ENCODE data around the gene SARDH. TPM values are rescaled to one million over a fixed set of nuclear protein-coding genes. Genes with fewer than 3 reads are reported as not detected.
"Not testable (repeated sequence)": the region's sequence is repeated elsewhere in the genome, so short reads cannot be mapped to it uniquely, and the experiment has no call there.

The SARDH gene
- total RNA-seq, 1 donor from 2014 or later: 2.8 TPM

DNA sequence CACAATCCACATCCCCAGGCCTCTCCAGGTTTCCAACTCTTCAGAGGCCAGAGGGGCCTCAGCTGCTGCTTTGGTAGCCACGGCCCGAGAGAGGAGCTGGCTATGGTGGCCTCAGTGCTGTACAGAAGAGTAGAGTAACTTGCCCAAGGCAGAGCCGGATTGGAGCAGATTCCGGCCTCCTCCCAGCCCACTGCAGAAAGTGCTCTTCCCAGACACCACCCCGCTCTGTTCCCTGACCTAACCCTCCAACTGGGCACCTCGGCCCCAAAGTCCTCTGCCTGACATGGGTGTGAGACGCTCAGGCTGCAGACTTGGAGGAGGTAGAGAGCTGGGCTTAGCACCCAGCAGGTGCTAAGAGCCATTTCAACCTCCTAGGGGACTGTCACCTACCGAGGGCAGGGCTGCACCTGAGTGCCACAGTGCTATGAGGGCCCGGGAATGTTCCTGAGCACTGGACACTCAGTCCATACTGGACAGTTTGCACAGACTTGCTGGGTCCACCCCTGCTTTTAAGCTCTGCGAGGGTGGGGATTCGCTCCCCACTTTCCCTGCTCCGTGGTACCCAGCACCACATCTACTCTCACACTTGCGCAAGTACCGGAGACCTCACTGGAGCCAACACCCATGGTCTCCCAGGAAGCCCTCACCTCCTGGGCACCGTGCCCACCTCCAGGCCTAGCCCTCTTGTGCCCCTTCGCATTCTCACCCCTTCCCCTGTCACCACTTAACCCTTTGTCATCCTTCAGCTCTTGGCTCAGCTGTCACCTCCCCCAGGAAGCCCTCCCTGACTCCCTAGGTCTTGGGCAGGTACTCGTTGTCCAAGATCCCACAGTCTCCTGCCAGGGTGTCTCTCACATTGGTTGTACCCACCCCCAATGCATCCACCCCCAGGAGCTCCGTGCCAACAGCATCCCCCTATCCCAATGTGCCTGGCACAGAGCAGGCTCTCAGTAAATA lies 52.2 kb downstream of the SARDH start:
- DNase-seq (ENCODE audit: low spot score): no peak

DNA sequence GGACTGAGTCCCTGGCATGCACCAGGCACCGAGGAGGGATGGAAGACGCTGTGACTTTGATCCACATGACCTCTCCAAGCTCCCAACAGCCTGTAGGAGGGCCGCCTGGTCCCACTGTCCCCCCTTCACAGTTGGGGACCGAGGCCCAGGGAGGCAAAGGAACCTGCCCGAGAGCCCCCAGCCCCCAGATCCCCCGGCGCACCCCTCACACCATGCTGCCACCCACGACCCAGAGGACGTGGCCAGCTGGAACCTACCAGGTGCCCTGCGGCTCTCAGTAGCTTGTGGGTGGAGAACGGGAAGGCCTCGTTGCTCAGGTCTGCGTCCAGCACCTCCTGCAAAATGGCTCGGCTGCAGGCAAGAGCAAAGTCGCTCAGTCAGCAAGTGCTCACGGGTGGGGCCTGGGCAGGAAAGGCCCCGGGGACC lies 53.2 kb downstream of the SARDH start:
- no peak for DNase-seq (ENCODE audit: low spot score)

- no peak for DNase-seq (ENCODE audit: low spot score)
Measured at GRCh38 chr9:133684121-133684935, 53.8 kb downstream of the SARDH start.

GRCh38 chr9:133683586-133684120 lies 54.5 kb downstream of the SARDH start:
- DNase-seq (ENCODE audit: low spot score): no peak

DNA sequence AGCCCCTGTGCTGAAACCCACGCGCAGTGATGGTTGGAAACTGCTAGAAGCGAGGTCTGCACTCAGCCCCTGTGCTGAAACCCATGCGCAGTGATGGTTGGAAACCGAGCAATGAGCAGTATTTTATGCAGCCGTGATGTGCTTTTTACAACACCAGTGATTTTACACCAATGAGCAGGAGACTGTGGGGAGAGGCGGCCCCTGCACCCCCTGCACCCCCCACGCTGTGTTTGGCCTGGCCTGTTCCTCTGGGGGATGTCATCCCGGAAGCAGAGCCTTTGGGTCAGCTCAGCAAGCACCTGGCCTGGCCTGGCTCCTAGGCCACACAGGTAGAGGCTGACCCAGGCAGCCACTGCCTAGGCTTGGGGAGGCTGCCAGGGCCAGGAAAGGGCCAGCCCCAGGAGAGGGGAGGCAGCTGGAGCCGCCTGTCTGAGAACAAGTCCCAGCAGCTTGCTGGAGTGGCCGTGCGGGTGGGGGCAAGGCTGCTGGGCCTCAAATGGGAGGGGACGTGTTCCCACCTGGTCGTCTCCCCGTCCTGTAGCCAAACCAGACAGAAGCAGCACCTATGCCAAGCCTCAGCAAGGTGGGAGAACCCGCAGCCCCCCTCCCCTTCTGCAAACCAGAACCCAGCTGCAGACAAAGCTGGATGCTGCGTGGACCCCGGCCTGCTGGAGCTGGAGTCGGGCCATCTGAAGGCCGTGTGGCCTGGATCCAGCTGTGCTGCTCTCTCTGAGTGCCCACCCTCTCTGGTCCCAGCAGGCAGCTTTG lies 55.1 kb downstream of the SARDH start:
- no peak for DNase-seq (ENCODE audit: low spot score)

- DNase-seq (ENCODE audit: low spot score): no peak
Measured at GRCh38 chr9:133681658-133682306, 56.4 kb downstream of the SARDH start.

- DNase-seq (ENCODE audit: low spot score): no peak
Measured at GRCh38 chr9:133680976-133681657, 57.0 kb downstream of the SARDH start.

DNA sequence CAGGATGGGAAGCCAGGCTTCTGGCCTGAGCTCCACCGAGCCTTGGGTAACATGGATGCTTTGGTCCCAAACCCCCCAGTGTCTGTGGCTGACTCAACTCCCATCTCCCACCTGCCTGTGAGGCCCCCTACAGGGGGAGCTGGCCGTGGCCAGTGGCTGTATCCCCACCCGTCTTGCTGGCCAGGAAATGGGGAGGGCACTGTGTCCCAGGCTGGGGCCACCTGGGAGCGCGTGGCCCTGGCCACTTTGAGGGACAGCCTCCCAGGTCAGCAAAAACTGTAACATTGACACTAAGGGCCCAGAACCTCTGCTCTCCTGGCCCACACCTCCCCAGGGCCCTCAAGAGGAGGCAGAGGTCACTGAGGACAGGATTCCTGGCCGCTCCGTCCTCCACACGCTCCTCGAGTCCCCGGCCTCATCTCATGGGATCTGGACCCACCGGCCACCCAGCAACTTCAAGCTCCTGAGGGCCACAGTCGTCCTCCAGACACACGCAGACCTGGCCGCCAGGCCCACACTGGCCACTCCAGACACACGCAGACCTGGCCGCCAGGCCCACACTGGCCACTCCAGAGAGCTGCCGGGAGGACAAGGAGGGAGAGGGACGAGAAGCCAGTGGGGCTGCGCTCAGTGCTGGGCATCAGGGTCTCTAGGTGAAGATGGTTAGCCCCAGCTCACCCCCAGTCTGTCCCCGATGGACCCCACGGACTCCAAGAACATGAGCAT lies 57.7 kb downstream of the SARDH start:
- no peak for DNase-seq (ENCODE audit: low spot score)

GRCh38 chr9:133679466-133680061 lies 58.6 kb downstream of the SARDH start:
- no peak for DNase-seq (ENCODE audit: low spot score)

GRCh38 chr9:133679056-133679455 lies 59.1 kb downstream of the SARDH start:
- no peak for DNase-seq (ENCODE audit: low spot score)

- no peak for DNase-seq (ENCODE audit: low spot score)
Measured at GRCh38 chr9:133677126-133678010, 60.8 kb downstream of the SARDH start.

GRCh38 chr9:133676450-133676849 lies 61.7 kb downstream of the SARDH start:
- DNase-seq (ENCODE audit: low spot score): no peak

DNA sequence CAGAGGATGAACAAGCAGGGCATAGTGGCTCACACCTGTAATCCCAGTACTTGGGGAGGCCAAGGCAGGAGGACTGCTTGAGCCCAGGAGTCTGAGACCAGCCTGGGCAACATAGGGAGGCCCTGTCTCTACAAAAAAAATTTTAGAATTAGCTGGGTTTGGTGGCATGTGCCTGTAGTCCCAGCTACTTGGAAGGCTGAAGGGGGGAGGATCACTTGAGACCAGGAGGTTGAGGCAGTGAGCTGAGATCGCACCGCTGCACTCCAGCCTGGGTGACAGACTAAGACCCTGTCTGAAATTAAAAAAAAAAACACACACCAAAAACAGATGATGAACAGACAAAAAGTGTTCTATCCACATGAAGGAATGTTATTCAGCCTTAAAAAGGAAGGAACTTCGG lies 62.4 kb downstream of the SARDH start:
- not testable (repeated sequence) for DNase-seq (ENCODE audit: low spot score)

DNA sequence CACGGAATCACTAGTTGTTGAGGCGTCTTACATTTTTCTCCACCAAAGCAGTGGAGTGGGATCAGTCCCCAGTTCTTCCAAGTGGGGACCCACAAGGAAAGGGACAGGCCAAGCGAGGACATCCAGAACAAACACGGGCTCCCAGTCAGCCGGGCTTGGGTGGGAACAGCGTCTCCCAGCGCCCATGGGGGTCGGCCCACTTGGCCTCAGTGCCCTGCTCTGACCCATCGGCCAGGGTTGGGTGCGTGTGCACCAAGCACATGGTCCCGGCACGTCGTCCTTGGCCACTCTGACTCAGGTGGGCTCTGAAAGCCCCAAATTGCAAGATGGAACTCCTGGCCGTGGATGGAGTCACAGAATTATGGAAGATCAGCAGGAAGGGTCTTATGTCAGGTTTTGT lies 64.1 kb downstream of the SARDH start:
- DNase-seq (ENCODE audit: low spot score): no peak

- no peak for DNase-seq (ENCODE audit: low spot score)
Measured at GRCh38 chr9:133673258-133673655, 64.9 kb downstream of the SARDH start.

GRCh38 chr9:133672503-133673257 lies 65.5 kb downstream of the SARDH start:
- DNase-seq (ENCODE audit: low spot score): no peak

GRCh38 chr9:133671371-133671770 lies 66.8 kb downstream of the SARDH start:
- DNase-seq (ENCODE audit: low spot score): no peak

GRCh38 chr9:133670466-133670865 lies 67.7 kb downstream of the SARDH start:
- no peak for DNase-seq (ENCODE audit: low spot score)
